Keratinocyte (primary cell): ENCODE data around the gene PRKN.

Experiments used
- CTCF ChIP-seq, 3 experiments: IDR thresholded peaks in 1 of 3; conservative IDR thresholded peaks in 1 of 3; optimal IDR thresholded peaks in 1 of 3; 2 replicates in 2 of 3; 3 replicates in 1 of 3; pipeline versions ENCODE3 to v1.5.1; 2011; ENCODE audit warnings: low read length in 3 of 3, mild to moderate bottlenecking in 3 of 3, moderate library complexity in 2 of 3, control low read depth in 1 of 3, inconsistent platforms in 1 of 3; ENCODE audit not compliant: insufficient read depth in 2 of 3; ENCODE audit errors: extremely low read depth in 1 of 3
- EZH2 ChIP-seq: IDR thresholded peaks from one replicate; pipeline ENCODE4 v1.6.1; 2012; ENCODE audit warnings: inconsistent platforms, mild to moderate bottlenecking, low read length, moderate library complexity

GRCh38 chr6:162076816-162077215 lies 650.8 kb downstream of the PRKN start:
- TF ChIP-seq CTCF (optimal IDR thresholded peaks at IDR 0.05 in 1 of 3, IDR thresholded peaks at IDR 0.05 in 1 of 3, conservative IDR thresholded peaks at IDR 0.05 in 1 of 3; ENCODE audit: extremely low read depth in 1 of 3, insufficient read depth in 2 of 3, low read length in 3 of 3) (no peak), EZH2 (no peak)
